DND-41 (cell line): ENCODE measurements around the gene ZRANB1.

ENCODE experiments used
- EZH2 ChIP-seq: IDR thresholded peaks from 3 replicates; pipeline ENCODE4 v1.6.1; 2012; ENCODE audit warnings: borderline replicate concordance, low read depth, mild to moderate bottlenecking, moderate library complexity, low read length, inconsistent platforms; ENCODE audit not compliant: severe bottlenecking
- TF ChIP-seq, protein P1 (sequence below): IDR thresholded peaks from 2 replicates; pipeline ENCODE4 v1.5.1; 2012; ENCODE audit warnings: borderline replicate concordance, low read length, moderate library complexity, mild to moderate bottlenecking; ENCODE audit not compliant: poor library complexity, severe bottlenecking; ENCODE audit errors: extremely low read depth

DNA sequence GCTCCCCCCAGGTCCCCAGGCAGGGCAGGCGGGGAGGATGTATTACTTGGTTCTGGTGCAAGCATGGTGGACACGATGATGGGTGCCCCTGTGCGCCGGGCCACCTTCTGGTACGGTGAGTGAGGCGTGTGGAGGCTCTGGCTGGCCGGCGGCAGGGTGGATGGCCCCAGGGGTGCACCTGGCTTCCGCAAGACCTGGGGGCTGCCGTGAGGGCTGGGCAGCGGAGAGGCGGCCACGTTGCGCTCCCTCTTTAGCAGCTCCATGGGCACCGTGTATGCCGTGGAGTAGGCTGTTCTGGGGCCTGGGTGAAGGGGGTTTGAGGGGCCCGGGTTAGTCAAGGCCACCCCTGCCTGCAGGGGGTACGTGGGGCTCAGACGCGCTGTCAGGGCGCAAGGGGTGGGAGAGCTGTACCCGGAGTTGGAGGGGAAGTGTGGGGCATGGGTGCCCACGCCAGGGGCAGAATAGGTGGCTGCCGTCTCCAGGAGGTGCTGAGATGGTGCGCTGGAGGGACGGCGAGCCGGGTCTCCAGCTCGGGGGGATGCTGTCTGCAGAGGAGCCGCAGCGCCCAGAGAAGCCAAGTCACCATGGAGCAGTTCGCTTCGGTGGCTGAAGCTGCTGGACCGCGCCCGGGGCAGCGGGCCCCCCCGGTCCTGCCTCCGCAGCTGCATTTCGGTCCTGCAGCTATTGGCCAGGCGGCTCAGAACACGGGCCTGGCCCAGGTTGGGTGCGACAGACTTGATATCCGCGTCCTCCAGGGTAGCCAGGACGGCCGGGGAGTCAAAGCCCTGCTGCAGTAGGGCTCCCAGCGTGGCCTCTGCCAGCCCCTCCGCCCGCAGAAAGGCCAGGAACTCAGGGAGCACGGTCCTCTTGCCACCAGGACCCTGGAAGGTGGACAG lies 84.4 kb downstream of the ZRANB1 start:
- TF ChIP-seq, protein P1, sequence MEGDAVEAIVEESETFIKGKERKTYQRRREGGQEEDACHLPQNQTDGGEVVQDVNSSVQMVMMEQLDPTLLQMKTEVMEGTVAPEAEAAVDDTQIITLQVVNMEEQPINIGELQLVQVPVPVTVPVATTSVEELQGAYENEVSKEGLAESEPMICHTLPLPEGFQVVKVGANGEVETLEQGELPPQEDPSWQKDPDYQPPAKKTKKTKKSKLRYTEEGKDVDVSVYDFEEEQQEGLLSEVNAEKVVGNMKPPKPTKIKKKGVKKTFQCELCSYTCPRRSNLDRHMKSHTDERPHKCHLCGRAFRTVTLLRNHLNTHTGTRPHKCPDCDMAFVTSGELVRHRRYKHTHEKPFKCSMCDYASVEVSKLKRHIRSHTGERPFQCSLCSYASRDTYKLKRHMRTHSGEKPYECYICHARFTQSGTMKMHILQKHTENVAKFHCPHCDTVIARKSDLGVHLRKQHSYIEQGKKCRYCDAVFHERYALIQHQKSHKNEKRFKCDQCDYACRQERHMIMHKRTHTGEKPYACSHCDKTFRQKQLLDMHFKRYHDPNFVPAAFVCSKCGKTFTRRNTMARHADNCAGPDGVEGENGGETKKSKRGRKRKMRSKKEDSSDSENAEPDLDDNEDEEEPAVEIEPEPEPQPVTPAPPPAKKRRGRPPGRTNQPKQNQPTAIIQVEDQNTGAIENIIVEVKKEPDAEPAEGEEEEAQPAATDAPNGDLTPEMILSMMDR, result no peak
- TF ChIP-seq EZH2, result no peak
